ENCODE data around the gene LONP2. TPM values are rescaled to one million over a fixed set of nuclear protein-coding genes. Genes with fewer than 3 reads are reported as not detected.

The LONP2 gene, protein sequence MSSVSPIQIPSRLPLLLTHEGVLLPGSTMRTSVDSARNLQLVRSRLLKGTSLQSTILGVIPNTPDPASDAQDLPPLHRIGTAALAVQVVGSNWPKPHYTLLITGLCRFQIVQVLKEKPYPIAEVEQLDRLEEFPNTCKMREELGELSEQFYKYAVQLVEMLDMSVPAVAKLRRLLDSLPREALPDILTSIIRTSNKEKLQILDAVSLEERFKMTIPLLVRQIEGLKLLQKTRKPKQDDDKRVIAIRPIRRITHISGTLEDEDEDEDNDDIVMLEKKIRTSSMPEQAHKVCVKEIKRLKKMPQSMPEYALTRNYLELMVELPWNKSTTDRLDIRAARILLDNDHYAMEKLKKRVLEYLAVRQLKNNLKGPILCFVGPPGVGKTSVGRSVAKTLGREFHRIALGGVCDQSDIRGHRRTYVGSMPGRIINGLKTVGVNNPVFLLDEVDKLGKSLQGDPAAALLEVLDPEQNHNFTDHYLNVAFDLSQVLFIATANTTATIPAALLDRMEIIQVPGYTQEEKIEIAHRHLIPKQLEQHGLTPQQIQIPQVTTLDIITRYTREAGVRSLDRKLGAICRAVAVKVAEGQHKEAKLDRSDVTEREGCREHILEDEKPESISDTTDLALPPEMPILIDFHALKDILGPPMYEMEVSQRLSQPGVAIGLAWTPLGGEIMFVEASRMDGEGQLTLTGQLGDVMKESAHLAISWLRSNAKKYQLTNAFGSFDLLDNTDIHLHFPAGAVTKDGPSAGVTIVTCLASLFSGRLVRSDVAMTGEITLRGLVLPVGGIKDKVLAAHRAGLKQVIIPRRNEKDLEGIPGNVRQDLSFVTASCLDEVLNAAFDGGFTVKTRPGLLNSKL
- total RNA-seq = 64.5 and 69.9 TPM in 2 replicates

GRCh38 chr16:48244080-48244862 lies at the start of gene LONP2:
TSS of gene LONP2 (plus strand) at chr16:48244300. CDS start at chr16:48244389, 89 bp downstream.

GRCh38 chr16:48247311-48247710 lies 3.2 kb downstream of the LONP2 start, which contains the start of gene ABCC11:
TSS of gene ABCC11 (minus strand) at chr16:48247539. CDS start at chr16:48231921, 15,618 bp downstream.

DNA sequence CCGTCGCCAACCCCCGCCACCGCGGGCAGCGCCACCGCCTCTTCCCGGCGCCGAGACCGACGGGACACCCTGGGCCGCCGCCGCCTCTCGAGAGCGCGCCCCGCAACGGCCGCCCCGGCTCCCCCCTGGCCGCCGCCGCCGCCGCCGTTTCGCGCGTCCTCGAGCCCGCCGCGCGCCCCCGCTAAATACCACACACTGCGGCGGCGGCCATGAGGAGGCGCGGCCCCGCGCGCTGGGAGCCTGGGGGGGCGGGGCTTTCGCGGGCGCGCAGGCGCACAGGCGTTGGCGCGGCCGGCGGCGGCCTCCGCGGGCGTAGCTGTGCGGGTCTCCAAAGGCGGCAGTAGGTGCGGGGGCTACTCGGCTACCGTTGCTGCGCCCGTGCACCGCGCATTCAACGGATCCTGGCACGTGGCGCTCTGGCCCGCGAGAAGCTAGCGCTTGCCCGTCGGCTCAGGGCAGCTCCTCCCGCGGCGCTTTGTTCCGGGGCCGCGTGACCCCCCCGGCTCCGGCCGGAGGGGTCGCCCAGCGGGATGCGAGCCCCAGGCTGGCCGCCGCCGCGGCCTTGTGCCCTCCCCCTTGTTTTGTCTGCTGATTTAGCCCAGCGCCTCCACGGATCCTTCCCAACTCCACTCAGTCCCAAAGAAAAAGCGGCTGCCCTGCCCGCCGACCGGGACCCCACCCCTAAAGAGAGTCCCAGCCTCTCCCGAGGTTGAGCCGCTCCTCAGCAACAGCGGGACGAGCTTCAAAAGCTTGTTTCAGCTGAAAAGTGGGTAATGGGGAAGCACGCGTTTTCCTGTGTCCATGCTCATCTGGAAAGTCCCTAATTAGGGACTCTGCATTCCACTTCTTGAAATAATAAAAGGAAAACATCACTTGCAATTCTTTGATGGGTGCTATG lies 141.4 kb downstream of the LONP2 start, which contains the start of gene SIAH1:
TSS of gene SIAH1 (minus strand) at position 161 of the 898 bp plus-strand sequence. CDS start 22,985 bp downstream, outside the sequence.

Other genes starting within 250 kb of the LONP2 start
- 0.12 and 0.16 TPM in 2 replicates for gene ABCC12, start 88.3 kb upstream of the LONP2 start, total RNA-seq
- under 0.01 TPM in 2 replicates for gene ABCC11, start 3.2 kb downstream of the LONP2 start, total RNA-seq
- gene SIAH1, start 141.1 kb downstream of the LONP2 start, total RNA-seq = 31.3 and 36.0 TPM in 2 replicates